ENCODE measurements around the gene FAM222B. TPM values are rescaled to one million over a fixed set of nuclear protein-coding genes. Genes with fewer than 3 reads are reported as not detected.
"Not testable (repeated sequence)": the region's sequence is repeated elsewhere in the genome, so short reads cannot be mapped to it uniquely, and the experiment has no call there.

FAM222B gene
- total RNA-seq, 1 donor from 2014 or later: 7.1 TPM

DNA sequence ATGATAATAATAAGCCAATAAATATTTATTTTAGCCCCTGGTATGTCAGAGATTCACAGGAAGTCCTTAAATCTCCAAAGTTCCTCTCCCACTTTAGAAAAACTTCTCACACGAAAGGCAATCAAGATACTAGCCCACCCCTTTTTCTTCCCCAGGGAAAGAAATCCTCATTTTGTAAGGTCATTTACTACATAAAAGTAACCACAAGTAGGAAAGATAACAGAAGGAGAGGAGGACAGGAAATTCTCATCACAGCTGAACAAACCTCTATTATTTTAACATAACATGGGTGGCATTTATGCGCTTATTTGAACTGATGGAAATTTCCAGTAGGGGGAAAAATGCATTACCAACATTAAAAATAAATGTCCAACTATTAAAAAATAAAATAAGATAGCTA lies 3.4 kb downstream of the FAM222B start:
- no peaks in the 10 kb centered on the region for H3K9me3 Mint-ChIP-seq
- peaks cover 9% of the 10 kb centered on the region for H3K4me1 Mint-ChIP-seq
- no peak for DNase-seq (ENCODE audit: low spot score)
- peaks cover 6% of the 10 kb centered on the region for H3K4me1 ChIP-seq
- no peak overlapping the region for H3K4me3 ChIP-seq
- no peak overlapping the region for H3K9ac ChIP-seq
- H3K4me2 ChIP-seq: no peak overlapping the region
- H3K27me3 Mint-ChIP-seq (ENCODE audit: insufficient read depth, low read depth): peaks cover 7% of the 10 kb centered on the region
- TF ChIP-seq EZH2phosphoT487 (IDR thresholded peaks at IDR 0.05) (no peak), EZH2 (IDR thresholded peaks at IDR 0.05) (no peak)
- TF ChIP-seq, protein P1, sequence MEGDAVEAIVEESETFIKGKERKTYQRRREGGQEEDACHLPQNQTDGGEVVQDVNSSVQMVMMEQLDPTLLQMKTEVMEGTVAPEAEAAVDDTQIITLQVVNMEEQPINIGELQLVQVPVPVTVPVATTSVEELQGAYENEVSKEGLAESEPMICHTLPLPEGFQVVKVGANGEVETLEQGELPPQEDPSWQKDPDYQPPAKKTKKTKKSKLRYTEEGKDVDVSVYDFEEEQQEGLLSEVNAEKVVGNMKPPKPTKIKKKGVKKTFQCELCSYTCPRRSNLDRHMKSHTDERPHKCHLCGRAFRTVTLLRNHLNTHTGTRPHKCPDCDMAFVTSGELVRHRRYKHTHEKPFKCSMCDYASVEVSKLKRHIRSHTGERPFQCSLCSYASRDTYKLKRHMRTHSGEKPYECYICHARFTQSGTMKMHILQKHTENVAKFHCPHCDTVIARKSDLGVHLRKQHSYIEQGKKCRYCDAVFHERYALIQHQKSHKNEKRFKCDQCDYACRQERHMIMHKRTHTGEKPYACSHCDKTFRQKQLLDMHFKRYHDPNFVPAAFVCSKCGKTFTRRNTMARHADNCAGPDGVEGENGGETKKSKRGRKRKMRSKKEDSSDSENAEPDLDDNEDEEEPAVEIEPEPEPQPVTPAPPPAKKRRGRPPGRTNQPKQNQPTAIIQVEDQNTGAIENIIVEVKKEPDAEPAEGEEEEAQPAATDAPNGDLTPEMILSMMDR (IDR thresholded peaks at IDR 0.05): no peak
- H3K9me3 ChIP-seq (ENCODE audit: low read depth): no peaks in the 10 kb centered on the region
- peaks cover 4% of the 10 kb centered on the region for H3K36me3 Mint-ChIP-seq
- H2AFZ ChIP-seq (replicated peaks): no peak overlapping the region
- peaks cover 3% of the 10 kb centered on the region for H4K20me1 ChIP-seq (ENCODE audit: low read depth)
- no peaks in the 10 kb centered on the region for H3K36me3 ChIP-seq
- no peaks in the 10 kb centered on the region for H3K27me3 ChIP-seq
- H3F3A ChIP-seq (ENCODE audit: low read depth): peaks cover 19% of the 10 kb centered on the region
- H3K27ac ChIP-seq: no peak overlapping the region
- no peak overlapping the region for H3K4me3 Mint-ChIP-seq
- peak overlapping the region; percentile 48 for H3K27ac Mint-ChIP-seq
- H3K79me2 ChIP-seq (ENCODE audit: low read depth): peaks cover 81% of the 10 kb centered on the region

DNA sequence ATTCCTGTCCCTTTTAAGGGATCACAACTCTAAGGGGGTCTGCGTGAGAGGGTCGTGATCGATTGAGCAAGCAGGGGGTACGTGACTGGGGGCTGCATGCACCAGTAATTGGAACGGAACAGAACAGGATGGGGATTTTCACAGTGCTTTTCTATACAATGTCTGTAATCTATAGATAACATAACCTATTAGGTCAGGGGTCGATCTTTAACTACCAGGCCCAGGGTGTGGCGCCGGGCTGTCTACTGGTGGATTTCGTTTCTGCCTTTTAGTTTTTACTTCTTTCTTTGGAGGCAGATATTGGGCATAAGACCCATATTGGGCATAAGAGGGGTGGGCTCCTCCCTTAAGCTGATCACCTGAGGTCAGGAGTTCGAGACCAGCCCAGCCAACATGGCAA lies 6.0 kb downstream of the FAM222B start:
- not testable (repeated sequence) for H3K4me2 ChIP-seq; H3K36me3 ChIP-seq; H3K9me3 ChIP-seq (ENCODE audit: low read depth); H3K27me3 Mint-ChIP-seq (ENCODE audit: insufficient read depth, low read depth); H3K4me3 ChIP-seq; H3K4me1 Mint-ChIP-seq; H3F3A ChIP-seq (ENCODE audit: low read depth); H3K4me1 ChIP-seq; H3K4me3 Mint-ChIP-seq; DNase-seq (ENCODE audit: low spot score); H4K20me1 ChIP-seq (ENCODE audit: low read depth); H2AFZ ChIP-seq (replicated peaks); H3K27me3 ChIP-seq; H3K9ac ChIP-seq; H3K27ac ChIP-seq; H3K27ac Mint-ChIP-seq; H3K9me3 Mint-ChIP-seq; H3K36me3 Mint-ChIP-seq
- H3K79me2 ChIP-seq (ENCODE audit: low read depth): peaks cover 96% of the 10 kb centered on the region

DNA sequence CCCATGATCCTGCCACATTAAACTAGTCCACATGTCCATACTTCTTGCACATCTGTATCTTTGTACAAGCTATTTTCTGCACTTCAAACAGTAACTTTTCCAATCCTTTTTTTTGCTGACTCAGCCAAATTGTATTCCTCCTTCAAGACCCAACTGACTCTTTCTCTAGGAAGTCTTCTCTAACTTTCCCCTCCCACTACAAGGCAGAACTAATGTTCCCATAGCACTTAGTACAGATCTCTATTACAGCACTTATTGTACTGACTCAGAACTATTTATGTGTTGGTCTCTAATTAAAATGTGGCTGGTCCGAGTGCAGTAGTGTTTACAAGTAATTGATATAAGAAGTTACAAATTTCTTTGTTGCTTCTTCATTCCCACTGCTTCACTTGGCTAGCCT lies 8.2 kb downstream of the FAM222B start:
- peaks cover 2% of the 10 kb centered on the region for H3K27me3 Mint-ChIP-seq (ENCODE audit: insufficient read depth, low read depth)
- H3K27ac ChIP-seq: no peak overlapping the region
- H3K4me1 Mint-ChIP-seq: no peaks in the 10 kb centered on the region
- H3K4me2 ChIP-seq: no peak overlapping the region
- no peak overlapping the region for H3K4me3 Mint-ChIP-seq
- no peaks in the 10 kb centered on the region for H3K4me1 ChIP-seq
- no peaks in the 10 kb centered on the region for H3F3A ChIP-seq (ENCODE audit: low read depth)
- H3K79me2 ChIP-seq (ENCODE audit: low read depth): peaks cover 95% of the 10 kb centered on the region
- no peak for DNase-seq (ENCODE audit: low spot score)
- H3K9me3 Mint-ChIP-seq: no peaks in the 10 kb centered on the region
- H4K20me1 ChIP-seq (ENCODE audit: low read depth): peaks cover 3% of the 10 kb centered on the region
- no peak overlapping the region for H2AFZ ChIP-seq (replicated peaks)
- no peak overlapping the region for H3K27ac Mint-ChIP-seq
- H3K36me3 ChIP-seq: no peaks in the 10 kb centered on the region
- H3K36me3 Mint-ChIP-seq: peaks cover 16% of the 10 kb centered on the region
- H3K9me3 ChIP-seq (ENCODE audit: low read depth): no peaks in the 10 kb centered on the region
- no peak overlapping the region for H3K9ac ChIP-seq
- H3K27me3 ChIP-seq: no peaks in the 10 kb centered on the region
- no peak overlapping the region for H3K4me3 ChIP-seq
- TF ChIP-seq, protein P1 (IDR thresholded peaks at IDR 0.05): no peak
- TF ChIP-seq EZH2phosphoT487 (IDR thresholded peaks at IDR 0.05): no peak
- TF ChIP-seq EZH2 (IDR thresholded peaks at IDR 0.05): no peak

DNA sequence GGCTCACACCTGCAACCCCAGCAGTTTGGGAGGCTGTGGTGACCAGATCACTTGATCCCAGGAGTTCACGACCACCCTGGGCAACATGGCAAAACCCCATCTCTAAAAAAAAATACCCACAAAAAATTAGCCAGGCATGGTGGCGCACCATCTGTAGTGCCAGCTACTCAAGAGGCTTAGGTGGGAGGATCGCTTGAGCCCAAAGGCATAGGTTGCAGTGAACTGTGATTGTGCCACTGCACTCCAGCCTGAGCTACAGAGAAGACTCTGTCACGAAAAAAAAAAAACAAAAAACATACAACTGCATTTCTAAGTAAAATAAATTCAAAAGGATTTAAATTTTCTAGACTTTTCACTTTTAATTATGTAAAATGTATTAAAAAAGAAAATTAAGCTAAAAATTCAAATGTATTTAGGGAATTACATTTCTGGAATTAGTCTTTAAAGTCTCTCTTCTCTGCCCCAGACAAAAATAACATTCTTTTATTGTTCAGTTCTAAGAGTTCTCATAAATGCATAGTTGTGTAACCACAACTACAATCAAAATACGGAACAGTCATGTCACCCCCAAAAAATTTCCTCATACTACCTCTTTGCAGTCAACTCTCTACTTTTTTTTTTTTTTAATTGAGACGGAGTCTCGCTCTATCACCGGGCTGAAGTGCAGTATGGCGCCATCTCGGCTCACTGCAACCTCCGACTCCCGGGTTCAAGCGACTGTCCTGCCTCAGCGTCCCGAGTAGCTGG lies 14.1 kb downstream of the FAM222B start:
- Mint-ChIP-seq H3K9me3 (no peaks in the 10 kb centered on the region), H3K27ac (no peak overlapping the region), H3K4me1 (no peaks in the 10 kb centered on the region), H3K27me3 (ENCODE audit: insufficient read depth, low read depth) (no peaks in the 10 kb centered on the region), H3K4me3 (no peak overlapping the region), H3K36me3 (peaks cover 11% of the 10 kb centered on the region)
- Histone ChIP-seq H3K4me2 (no peak overlapping the region), H3K36me3 (no peaks in the 10 kb centered on the region), H2AFZ (replicated peaks) (no peak overlapping the region), H3F3A (ENCODE audit: low read depth) (peaks cover 10% of the 10 kb centered on the region), H3K9me3 (ENCODE audit: low read depth) (no peaks in the 10 kb centered on the region), H4K20me1 (ENCODE audit: low read depth) (no peaks in the 10 kb centered on the region), H3K4me3 (no peak overlapping the region), H3K79me2 (ENCODE audit: low read depth) (peaks cover 84% of the 10 kb centered on the region), H3K9ac (peak overlapping the region; percentile 32), H3K27me3 (no peaks in the 10 kb centered on the region), H3K27ac (no peak overlapping the region), H3K4me1 (no peaks in the 10 kb centered on the region)
- TF ChIP-seq EZH2phosphoT487 (IDR thresholded peaks at IDR 0.05) (no peak), EZH2 (IDR thresholded peaks at IDR 0.05) (no peak)
- TF ChIP-seq, protein P1 (IDR thresholded peaks at IDR 0.05): no peak
- DNase-seq (ENCODE audit: low spot score): no peak
